Measurements from ENCODE around the gene SORCS2.
A peak's percentile ranks its signal among the peaks of the same experiment; 100 is the strongest.
"Not testable (repeated sequence)": the region's sequence is repeated elsewhere in the genome, so short reads cannot be mapped to it uniquely, and the experiment has no call there.

The SORCS2 gene

GRCh38 chr4:7571001-7571400, 378.7 kb downstream of the SORCS2 start:
- DNase-seq = no peak

- no peak for DNase-seq
Measured at GRCh38 chr4:7571701-7572100, 379.4 kb downstream of the SORCS2 start.

GRCh38 chr4:7572894-7573293, 380.6 kb downstream of the SORCS2 start:
- no peak for DNase-seq

- DNase-seq = no peak
Measured at GRCh38 chr4:7573576-7574091, 381.3 kb downstream of the SORCS2 start.

GRCh38 chr4:7574287-7575014, 382.1 kb downstream of the SORCS2 start:
- no peak for DNase-seq

GRCh38 chr4:7575426-7575825, 383.1 kb downstream of the SORCS2 start:
- DNase-seq = no peak

GRCh38 chr4:7577361-7578039, 385.2 kb downstream of the SORCS2 start:
- DNase-seq = not testable (repeated sequence)

GRCh38 chr4:7581477-7581876, 389.1 kb downstream of the SORCS2 start:
- peak; percentile 18 for DNase-seq

GRCh38 chr4:7582313-7583097, 390.2 kb downstream of the SORCS2 start:
- DNase-seq = no peak

- DNase-seq = no peak
Measured at GRCh38 chr4:7584098-7584497, 391.8 kb downstream of the SORCS2 start.

GRCh38 chr4:7584606-7585159, 392.3 kb downstream of the SORCS2 start:
- DNase-seq = no peak

- no peak for DNase-seq
Measured at GRCh38 chr4:7585768-7586167, 393.4 kb downstream of the SORCS2 start.

- DNase-seq = no peak
Measured at GRCh38 chr4:7587433-7588405, 395.4 kb downstream of the SORCS2 start.

- DNase-seq = no peak
Measured at GRCh38 chr4:7590189-7590588, 397.9 kb downstream of the SORCS2 start.

- DNase-seq = no peak
Measured at GRCh38 chr4:7590899-7591298, 398.6 kb downstream of the SORCS2 start.

- no peak for DNase-seq
Measured at GRCh38 chr4:7591409-7592053, 399.2 kb downstream of the SORCS2 start.

GRCh38 chr4:7593646-7594412, 401.5 kb downstream of the SORCS2 start:
- DNase-seq = no peak

- no peak for DNase-seq
Measured at GRCh38 chr4:7595934-7596461, 403.7 kb downstream of the SORCS2 start.

GRCh38 chr4:7596918-7597606, 404.7 kb downstream of the SORCS2 start:
- DNase-seq = no peak
